Posterior vena cava (tissue), 2 donors: Measurements from ENCODE around the gene PRPH. TPM values are rescaled to one million over a fixed set of nuclear protein-coding genes. Genes with fewer than 3 reads are reported as not detected.
"Not testable (repeated sequence)": the region's sequence is repeated elsewhere in the genome, so short reads cannot be mapped to it uniquely, and the experiment has no call there.

Experiments
- DNase-seq: peaks from one replicate; pipeline ENCODE4 v3.0.0-alpha.2; 2020; ENCODE audit warnings: low spot score
- intact Hi-C, 2 donors: fragments of 100-400 bp; cut with DNase I; formaldehyde crosslinking; loops; one replicate each; pipeline versions ENCODE4 v1.14.1 to v1.14.2; 2022 to 2023
- total RNA-seq, 2 donors: library from RNA; stranded (reverse); fragmentation: NEBNext Ultra II Directional; extraction: Animal tissue kit (Norgen Biotek cat#: 25700); gene quantifications; one replicate each; pipeline ENCODE4 v1.2.1, GENCODE V29; 2021
- donor health status: DM: yes; HTN: yes; CAD: no.
- donor health status: DM: yes; HTN: yes; CAD: no.

Gene PRPH
- total RNA-seq, 2 donors from 2014 or later: 0.32 to 0.67 TPM

- intact Hi-C loops: no loop called here
Measured at GRCh38 chr12:49274396-49275069, 20.4 kb upstream of the PRPH start.

GRCh38 chr12:49276304-49277290, 18.4 kb upstream of the PRPH start:
- intact Hi-C loops: no loop called here
- peak; percentile 37 for DNase-seq

More at GRCh38 chr12:49274396-49275069, 20.4 kb upstream of the PRPH start:
- DNase-seq: peak; percentile 14

GRCh38 chr12:49277466-49277865, 17.5 kb upstream of the PRPH start:
- no peak for DNase-seq
- intact Hi-C loops: no loop called here

GRCh38 chr12:49279706-49280159, 15.2 kb upstream of the PRPH start:
- intact Hi-C loops: no loop called here
- no peak for DNase-seq

- intact Hi-C loops, DNase-seq: not testable (repeated sequence)
Measured at GRCh38 chr12:49280545-49280944, 14.4 kb upstream of the PRPH start.

- intact Hi-C loops: no loop called here
- DNase-seq: no peak
Measured at GRCh38 chr12:49282302-49282701, 12.6 kb upstream of the PRPH start.

GRCh38 chr12:49282740-49283375, 12.1 kb upstream of the PRPH start:
- intact Hi-C loops, DNase-seq: not testable (repeated sequence)

GRCh38 chr12:49283541-49284429, 11.2 kb upstream of the PRPH start:
- intact Hi-C loops: no loop called here
- no peak for DNase-seq

GRCh38 chr12:49284672-49285071, 10.3 kb upstream of the PRPH start:
- no peak for DNase-seq

GRCh38 chr12:49287876-49288275, 7.1 kb upstream of the PRPH start:
- no peak for DNase-seq
- intact Hi-C loops: loop anchor here in 1 of 2 donors (5.0 kb wide), 1 partner anchor 59 kb away; the partner anchor contains the start of gene DNAJC22

More at GRCh38 chr12:49284672-49285071, 10.3 kb upstream of the PRPH start:
- intact Hi-C loops: loop anchor here in 1 of 2 donors (5.0 kb wide), 1 partner anchor 63 kb away; the partner anchor contains the start of gene DNAJC22

- intact Hi-C loops: loop anchor here in 1 of 2 donors (5.0 kb wide), 1 partner anchor 59 kb away; the partner anchor contains the start of gene DNAJC22
- no peak for DNase-seq
Measured at GRCh38 chr12:49288412-49288853, 6.5 kb upstream of the PRPH start.

GRCh38 chr12:49288922-49289555, 5.9 kb upstream of the PRPH start:
- intact Hi-C loops: loop anchor here in 1 of 2 donors (5.0 kb wide), 1 partner anchor 58 kb away; the partner anchor contains the start of gene DNAJC22
- no peak for DNase-seq

- no peak for DNase-seq
- intact Hi-C loops: no loop called here
Measured at GRCh38 chr12:49292729-49293055, 2.3 kb upstream of the PRPH start.

GRCh38 chr12:49293056-49293956, 1.6 kb upstream of the PRPH start:
- intact Hi-C loops: no loop called here
- no peak for DNase-seq

GRCh38 chr12:49294086-49294803, 702 bp upstream of the PRPH start:
- intact Hi-C loops: no loop called here
- peak; percentile 42 for DNase-seq

- intact Hi-C loops: loop anchor here (5.0 kb wide), 2 partner anchors 43 to 53 kb away; partner anchors contain the start of genes C1QL4 (in 1 of the 2) and DNAJC22 (in 1 of the 2)
- DNase-seq: no peak
Measured at GRCh38 chr12:49294804-49295081, 204 bp upstream of the PRPH start.
